ENCODE measurements around the gene KDM1B.

- no peak for TF ChIP-seq JUND (IDR thresholded peaks at IDR 0.05; ENCODE audit: low read length)
- no peak for TF ChIP-seq SUZ12 (IDR thresholded peaks at IDR 0.05; ENCODE audit: low read length)
- no peak for TF ChIP-seq CTCF (IDR thresholded peaks at IDR 0.05; ENCODE audit: control extremely low read depth in 1 of 3, insufficient read depth in 1 of 3, low read depth in 1 of 3, low read length in 3 of 3)
- TF ChIP-seq SP2 (IDR thresholded peaks at IDR 0.05; ENCODE audit: low read length), result no peak
Measured at GRCh38 chr6:18270216-18270615, 115.0 kb downstream of the KDM1B start.
